DOHH2 (cell line): ENCODE results near the gene DAD1.

Experiments used
- EZH2phosphoT487 ChIP-seq: fragments of 200-600 bp; sonication (generic); IDR thresholded peaks from 2 replicates; pipeline ENCODE4 v1.6.1; 2017; ENCODE audit warnings: borderline replicate concordance, mild to moderate bottlenecking, antibody characterized with exemption, low read length, moderate library complexity, mixed read lengths
- TF ChIP-seq, protein P1 (sequence below): fragments of 200-600 bp; sonication (generic); IDR thresholded peaks from one replicate; pipeline ENCODE4 v1.5.1; 2014; ENCODE audit warnings: antibody characterized with exemption, mild to moderate bottlenecking, low read depth, low read length; ENCODE audit not compliant: poor library complexity, severe bottlenecking

DNA sequence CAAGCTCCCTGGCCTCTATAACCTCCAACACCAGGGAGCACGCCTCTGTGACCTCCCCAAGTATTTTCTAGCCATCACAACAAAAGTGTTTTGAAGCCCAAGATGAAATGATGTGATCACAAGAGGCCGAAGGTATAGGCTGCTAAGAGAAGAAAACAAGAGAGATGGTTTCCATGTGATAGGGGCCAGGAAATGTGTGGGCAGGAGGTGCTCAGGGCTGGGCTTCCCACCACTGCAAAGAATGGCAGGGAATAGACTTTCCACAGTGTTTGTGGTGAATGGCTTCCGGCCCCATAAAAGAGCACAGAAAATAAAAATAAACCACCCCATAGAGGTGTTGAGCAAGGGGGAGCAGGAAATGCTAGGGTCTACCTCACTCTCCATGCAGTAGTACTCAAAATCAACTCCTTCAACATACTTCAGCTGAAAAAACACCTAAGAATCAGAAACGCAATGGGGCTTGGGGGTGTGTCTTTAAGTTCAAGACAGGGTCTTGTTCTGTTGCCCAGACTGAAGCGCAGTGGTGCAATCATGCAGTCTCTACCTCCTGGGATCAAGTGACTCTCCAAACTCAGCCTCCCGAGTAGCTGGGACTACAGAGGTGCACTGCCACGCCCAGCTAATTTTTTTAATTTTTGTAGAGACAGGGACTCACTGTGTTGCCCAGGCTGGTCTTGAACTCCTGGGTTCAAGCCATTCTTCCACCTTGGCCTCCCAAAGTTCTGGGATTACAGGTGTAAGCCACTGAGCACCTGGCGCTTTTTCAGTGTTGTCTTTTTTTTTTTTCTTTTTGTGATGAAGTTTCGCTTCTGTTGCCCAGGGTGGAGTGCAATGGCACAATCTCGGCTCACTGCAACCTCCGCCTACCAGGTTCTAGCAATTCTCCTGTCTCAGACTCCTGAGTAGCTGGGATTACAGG is 27.1 kb downstream of the DAD1 start:
- TF ChIP-seq, protein P1, sequence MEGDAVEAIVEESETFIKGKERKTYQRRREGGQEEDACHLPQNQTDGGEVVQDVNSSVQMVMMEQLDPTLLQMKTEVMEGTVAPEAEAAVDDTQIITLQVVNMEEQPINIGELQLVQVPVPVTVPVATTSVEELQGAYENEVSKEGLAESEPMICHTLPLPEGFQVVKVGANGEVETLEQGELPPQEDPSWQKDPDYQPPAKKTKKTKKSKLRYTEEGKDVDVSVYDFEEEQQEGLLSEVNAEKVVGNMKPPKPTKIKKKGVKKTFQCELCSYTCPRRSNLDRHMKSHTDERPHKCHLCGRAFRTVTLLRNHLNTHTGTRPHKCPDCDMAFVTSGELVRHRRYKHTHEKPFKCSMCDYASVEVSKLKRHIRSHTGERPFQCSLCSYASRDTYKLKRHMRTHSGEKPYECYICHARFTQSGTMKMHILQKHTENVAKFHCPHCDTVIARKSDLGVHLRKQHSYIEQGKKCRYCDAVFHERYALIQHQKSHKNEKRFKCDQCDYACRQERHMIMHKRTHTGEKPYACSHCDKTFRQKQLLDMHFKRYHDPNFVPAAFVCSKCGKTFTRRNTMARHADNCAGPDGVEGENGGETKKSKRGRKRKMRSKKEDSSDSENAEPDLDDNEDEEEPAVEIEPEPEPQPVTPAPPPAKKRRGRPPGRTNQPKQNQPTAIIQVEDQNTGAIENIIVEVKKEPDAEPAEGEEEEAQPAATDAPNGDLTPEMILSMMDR, result no peak
- TF ChIP-seq EZH2phosphoT487, result no peak
